HG02981 (cell line): ENCODE results near the gene LYZL2.
A peak's percentile ranks its signal among the peaks of the same experiment; 100 is the strongest.
"Not testable (repeated sequence)": the region's sequence is repeated elsewhere in the genome, so short reads cannot be mapped to it uniquely, and the experiment has no call there.

ENCODE experiments used
- ATAC-seq: cut with Tn5 transposase; IDR thresholded peaks from one replicate; pipeline ENCODE4 v1.9.1; 2021; ENCODE audit warnings: mild to moderate bottlenecking, moderate library complexity; ENCODE audit not compliant: unreplicated experiment

LYZL2 gene

GRCh38 chr10:30639946-30640786 is 10.6 kb upstream of the LYZL2 start:
- ATAC-seq = no peak

- no peak for ATAC-seq
Observed at GRCh38 chr10:30637881-30638467, 8.4 kb upstream of the LYZL2 start.

GRCh38 chr10:30631188-30631587 is 1.6 kb upstream of the LYZL2 start:
- no peak for ATAC-seq

- ATAC-seq = no peak
Observed at GRCh38 chr10:30630571-30630970, 1.0 kb upstream of the LYZL2 start.

- ATAC-seq = not testable (repeated sequence)
Observed at GRCh38 chr10:30628576-30628975, 977 bp downstream of the LYZL2 start.

GRCh38 chr10:30626837-30627236 is 2.7 kb downstream of the LYZL2 start:
- ATAC-seq = not testable (repeated sequence)

GRCh38 chr10:30626196-30626595 is 3.4 kb downstream of the LYZL2 start:
- ATAC-seq = not testable (repeated sequence)

GRCh38 chr10:30625080-30625479 is 4.5 kb downstream of the LYZL2 start:
- no peak for ATAC-seq

- no peak for ATAC-seq
Observed at GRCh38 chr10:30619966-30620365, 9.6 kb downstream of the LYZL2 start.

- ATAC-seq = no peak
Observed at GRCh38 chr10:30617070-30617469, 12.5 kb downstream of the LYZL2 start.

GRCh38 chr10:30611041-30611440 is 18.5 kb downstream of the LYZL2 start:
- ATAC-seq = not testable (repeated sequence)

- no peak for ATAC-seq
Observed at GRCh38 chr10:30607814-30608213, 21.7 kb downstream of the LYZL2 start.

GRCh38 chr10:30606313-30606712 is 23.2 kb downstream of the LYZL2 start:
- no peak for ATAC-seq

GRCh38 chr10:30605341-30606121 is 24.0 kb downstream of the LYZL2 start:
- ATAC-seq = not testable (repeated sequence)

GRCh38 chr10:30603589-30603988 is 26.0 kb downstream of the LYZL2 start:
- no peak for ATAC-seq

- ATAC-seq = no peak
Observed at GRCh38 chr10:30602747-30603146, 26.8 kb downstream of the LYZL2 start.

GRCh38 chr10:30600005-30600404 is 29.5 kb downstream of the LYZL2 start:
- ATAC-seq = peak; percentile 53

GRCh38 chr10:30598105-30598776 is 31.3 kb downstream of the LYZL2 start:
- no peak for ATAC-seq

- ATAC-seq = not testable (repeated sequence)
Observed at GRCh38 chr10:30597433-30597824, 32.1 kb downstream of the LYZL2 start.

GRCh38 chr10:30596493-30597432 is 32.8 kb downstream of the LYZL2 start:
- not testable (repeated sequence) for ATAC-seq
